ENCODE data around the gene POPDC3. TPM values are rescaled to one million over a fixed set of nuclear protein-coding genes. Genes with fewer than 3 reads are reported as not detected.

POPDC3 gene
- total and polyA plus RNA-seq, 2 of the 13 experiments (the other 11 are each of a cell fraction or from before 2014, with no cell fraction given) = 0.18 to 0.20 TPM

DNA sequence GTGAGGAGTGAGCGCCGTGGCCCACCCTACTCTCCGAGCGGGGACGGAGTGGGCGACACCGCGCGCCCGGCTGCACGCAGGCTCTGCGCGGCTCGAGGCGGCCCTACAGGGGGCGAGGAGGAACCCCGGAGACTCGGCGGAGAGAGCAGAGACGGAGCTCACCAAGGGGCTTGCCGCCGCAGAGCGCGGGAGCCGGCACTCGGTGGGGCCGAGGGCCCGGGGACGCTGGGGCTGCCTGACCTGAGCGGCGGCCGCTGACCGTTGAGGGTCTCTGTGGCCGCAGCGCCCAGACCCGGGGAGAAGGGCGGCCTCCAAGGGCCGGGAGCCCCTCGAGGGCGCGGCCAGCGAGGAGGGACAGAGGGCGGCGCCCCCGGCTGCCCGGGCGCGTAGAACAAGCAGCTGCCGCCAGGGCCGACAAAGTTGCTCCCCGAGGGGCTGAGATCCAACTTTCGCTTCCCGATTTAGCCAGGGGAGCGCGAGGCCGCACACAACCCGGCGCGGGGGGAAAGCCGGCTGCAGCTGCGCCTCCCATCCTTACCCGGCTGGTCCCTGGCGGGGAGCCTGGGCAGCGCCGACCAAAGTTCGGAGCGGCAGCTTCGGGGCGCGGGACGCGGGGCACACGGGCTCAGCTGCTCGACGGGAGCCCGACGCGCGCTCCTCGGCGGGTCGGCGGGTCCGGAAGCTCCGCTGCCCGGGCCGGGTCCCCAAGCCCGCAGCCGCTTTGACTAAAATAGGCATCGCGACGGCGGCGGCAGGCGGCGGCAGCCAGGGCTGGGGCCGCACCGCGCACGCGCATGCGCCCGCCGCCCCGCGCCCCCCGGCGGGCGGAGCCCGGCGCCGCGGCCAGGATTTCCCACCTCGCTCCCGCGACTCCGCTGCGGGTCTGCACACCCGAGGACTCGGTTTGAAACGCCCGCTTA is 43.1 kb downstream of the POPDC3 start (continued):
- TF ChIP-seq, protein P1, sequence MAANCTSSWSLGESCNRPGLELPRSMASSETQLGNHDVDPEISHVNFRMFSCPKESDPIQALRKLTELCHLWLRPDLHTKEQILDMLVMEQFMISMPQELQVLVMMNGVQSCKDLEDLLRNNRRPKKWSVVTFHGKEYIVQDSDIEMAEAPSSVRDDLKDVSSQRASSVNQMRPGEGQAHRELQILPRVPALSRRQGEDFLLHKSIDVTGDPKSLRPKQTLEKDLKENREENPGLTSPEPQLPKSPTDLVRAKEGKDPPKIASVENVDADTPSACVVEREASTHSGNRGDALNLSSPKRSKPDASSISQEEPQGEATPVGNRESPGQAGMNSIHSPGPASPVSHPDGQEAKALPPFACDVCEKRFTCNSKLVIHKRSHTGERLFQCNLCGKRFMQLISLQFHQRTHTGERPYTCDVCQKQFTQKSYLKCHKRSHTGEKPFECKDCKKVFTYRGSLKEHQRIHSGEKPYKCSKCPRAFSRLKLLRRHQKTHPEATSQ (CRISPR knock-in tag; IDR thresholded peaks at IDR 0.05; ENCODE audit: borderline replicate concordance) = peak; percentile 52; the same call in 1 of the 2 replicates
- TF ChIP-seq RARA (CRISPR knock-in tag; IDR thresholded peaks at IDR 0.05) (no peak), ZNF124 (CRISPR knock-in tag; IDR thresholded peaks at IDR 0.05) (no peak), ZNF441 (CRISPR knock-in tag; IDR thresholded peaks at IDR 0.05; ENCODE audit: borderline replicate concordance) (peak; percentile 87), ZNF407 (CRISPR knock-in tag; IDR thresholded peaks at IDR 0.05; ENCODE audit: not compliant biosample characterization) (peak; percentile 53), GFI1 (CRISPR knock-in tag; IDR thresholded peaks at IDR 0.05; ENCODE audit: borderline replicate concordance) (no peak), ZBTB49 (CRISPR knock-in tag; IDR thresholded peaks at IDR 0.05; ENCODE audit: borderline replicate concordance) (no peak)
- TF ChIP-seq, protein P2, sequence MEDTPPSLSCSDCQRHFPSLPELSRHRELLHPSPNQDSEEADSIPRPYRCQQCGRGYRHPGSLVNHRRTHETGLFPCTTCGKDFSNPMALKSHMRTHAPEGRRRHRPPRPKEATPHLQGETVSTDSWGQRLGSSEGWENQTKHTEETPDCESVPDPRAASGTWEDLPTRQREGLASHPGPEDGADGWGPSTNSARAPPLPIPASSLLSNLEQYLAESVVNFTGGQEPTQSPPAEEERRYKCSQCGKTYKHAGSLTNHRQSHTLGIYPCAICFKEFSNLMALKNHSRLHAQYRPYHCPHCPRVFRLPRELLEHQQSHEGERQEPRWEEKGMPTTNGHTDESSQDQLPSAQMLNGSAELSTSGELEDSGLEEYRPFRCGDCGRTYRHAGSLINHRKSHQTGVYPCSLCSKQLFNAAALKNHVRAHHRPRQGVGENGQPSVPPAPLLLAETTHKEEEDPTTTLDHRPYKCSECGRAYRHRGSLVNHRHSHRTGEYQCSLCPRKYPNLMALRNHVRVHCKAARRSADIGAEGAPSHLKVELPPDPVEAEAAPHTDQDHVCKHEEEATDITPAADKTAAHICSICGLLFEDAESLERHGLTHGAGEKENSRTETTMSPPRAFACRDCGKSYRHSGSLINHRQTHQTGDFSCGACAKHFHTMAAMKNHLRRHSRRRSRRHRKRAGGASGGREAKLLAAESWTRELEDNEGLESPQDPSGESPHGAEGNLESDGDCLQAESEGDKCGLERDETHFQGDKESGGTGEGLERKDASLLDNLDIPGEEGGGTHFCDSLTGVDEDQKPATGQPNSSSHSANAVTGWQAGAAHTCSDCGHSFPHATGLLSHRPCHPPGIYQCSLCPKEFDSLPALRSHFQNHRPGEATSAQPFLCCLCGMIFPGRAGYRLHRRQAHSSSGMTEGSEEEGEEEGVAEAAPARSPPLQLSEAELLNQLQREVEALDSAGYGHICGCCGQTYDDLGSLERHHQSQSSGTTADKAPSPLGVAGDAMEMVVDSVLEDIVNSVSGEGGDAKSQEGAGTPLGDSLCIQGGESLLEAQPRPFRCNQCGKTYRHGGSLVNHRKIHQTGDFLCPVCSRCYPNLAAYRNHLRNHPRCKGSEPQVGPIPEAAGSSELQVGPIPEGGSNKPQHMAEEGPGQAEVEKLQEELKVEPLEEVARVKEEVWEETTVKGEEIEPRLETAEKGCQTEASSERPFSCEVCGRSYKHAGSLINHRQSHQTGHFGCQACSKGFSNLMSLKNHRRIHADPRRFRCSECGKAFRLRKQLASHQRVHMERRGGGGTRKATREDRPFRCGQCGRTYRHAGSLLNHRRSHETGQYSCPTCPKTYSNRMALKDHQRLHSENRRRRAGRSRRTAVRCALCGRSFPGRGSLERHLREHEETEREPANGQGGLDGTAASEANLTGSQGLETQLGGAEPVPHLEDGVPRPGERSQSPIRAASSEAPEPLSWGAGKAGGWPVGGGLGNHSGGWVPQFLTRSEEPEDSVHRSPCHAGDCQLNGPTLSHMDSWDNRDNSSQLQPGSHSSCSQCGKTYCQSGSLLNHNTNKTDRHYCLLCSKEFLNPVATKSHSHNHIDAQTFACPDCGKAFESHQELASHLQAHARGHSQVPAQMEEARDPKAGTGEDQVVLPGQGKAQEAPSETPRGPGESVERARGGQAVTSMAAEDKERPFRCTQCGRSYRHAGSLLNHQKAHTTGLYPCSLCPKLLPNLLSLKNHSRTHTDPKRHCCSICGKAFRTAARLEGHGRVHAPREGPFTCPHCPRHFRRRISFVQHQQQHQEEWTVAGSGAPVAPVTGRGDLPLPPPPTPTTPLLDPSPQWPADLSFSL (CRISPR knock-in tag; IDR thresholded peaks at IDR 0.05) = no peak
